ENCODE measurements around the gene CCDC187. TPM values are rescaled to one million over a fixed set of nuclear protein-coding genes. Genes with fewer than 3 reads are reported as not detected.

The CCDC187 gene
- total RNA-seq, 1 donor from 2014 or later: not detected

- peaks cover 4% of the 10 kb centered on the region for H3K27me3 Mint-ChIP-seq
- H3K36me3 Mint-ChIP-seq (ENCODE audit: low read depth): peaks cover 4% of the 10 kb centered on the region
- no peak overlapping the region for H3K27ac Mint-ChIP-seq
- H3K9me3 Mint-ChIP-seq: no peaks in the 10 kb centered on the region
- no peak for DNase-seq
- intact Hi-C loops (cut with micrococcal nuclease): loop anchor here (5.0 to 10.0 kb wide), 2 partner anchors 163 to 284 kb away; partner anchors contain the start of genes ENTR1, PMPCA and UBAC1
- H3K4me1 Mint-ChIP-seq: peaks cover 13% of the 10 kb centered on the region
- H3K4me3 Mint-ChIP-seq: no peak overlapping the region
Observed at GRCh38 chr9:136248951-136249876, 54.7 kb downstream of the CCDC187 start.

- Mint-ChIP-seq H3K4me1 (peaks cover 24% of the 10 kb centered on the region), H3K27me3 (peaks cover 4% of the 10 kb centered on the region), H3K27ac (no peak overlapping the region), H3K9me3 (no peaks in the 10 kb centered on the region), H3K36me3 (ENCODE audit: low read depth) (peaks cover 8% of the 10 kb centered on the region), H3K4me3 (no peak overlapping the region)
- intact Hi-C loops (cut with micrococcal nuclease): loop anchor here (5.0 to 10.0 kb wide), 2 partner anchors 164 to 283 kb away; partner anchors contain the start of genes ENTR1, PMPCA and UBAC1
- no peak for DNase-seq
Observed at GRCh38 chr9:136247947-136248637, 55.8 kb downstream of the CCDC187 start.

DNA sequence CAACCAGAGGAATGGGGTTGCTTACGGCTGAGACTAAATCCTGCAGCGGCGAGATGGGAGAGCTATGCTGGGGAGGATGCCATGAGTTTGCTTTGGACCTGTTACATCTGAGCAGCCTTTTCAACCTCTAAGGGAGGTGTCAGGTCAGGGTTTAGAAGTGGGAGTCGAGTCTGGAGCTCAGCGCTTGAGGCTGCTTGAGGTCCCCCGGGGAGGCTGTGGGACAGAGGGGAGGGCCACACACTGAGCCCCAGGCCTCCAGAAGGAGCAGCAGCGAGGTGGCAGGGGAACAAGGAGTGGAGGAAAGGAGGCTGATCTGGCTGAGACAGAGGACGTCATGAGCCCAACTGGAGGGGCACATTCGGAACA is 56.4 kb downstream of the CCDC187 start:
- intact Hi-C loops (cut with micrococcal nuclease): loop anchor here (5.0 to 10.0 kb wide), 2 partner anchors 165 to 283 kb away; partner anchors contain the start of genes ENTR1, PMPCA and UBAC1
- no peak overlapping the region for H3K27ac Mint-ChIP-seq
- H3K9me3 Mint-ChIP-seq: no peaks in the 10 kb centered on the region
- peaks cover 28% of the 10 kb centered on the region for H3K4me1 Mint-ChIP-seq
- no peak overlapping the region for H3K4me3 Mint-ChIP-seq
- H3K27me3 Mint-ChIP-seq: peaks cover 4% of the 10 kb centered on the region
- no peak for DNase-seq
- H3K36me3 Mint-ChIP-seq (ENCODE audit: low read depth): peaks cover 8% of the 10 kb centered on the region

GRCh38 chr9:136246849-136247550 is 56.9 kb downstream of the CCDC187 start:
- peaks cover 29% of the 10 kb centered on the region for H3K4me1 Mint-ChIP-seq
- H3K27me3 Mint-ChIP-seq: peaks cover 4% of the 10 kb centered on the region
- intact Hi-C loops (cut with micrococcal nuclease): loop anchor here (5.0 to 10.0 kb wide), 2 partner anchors 165 to 282 kb away; partner anchors contain the start of genes ENTR1, PMPCA and UBAC1
- H3K4me3 Mint-ChIP-seq: no peak overlapping the region
- no peaks in the 10 kb centered on the region for H3K9me3 Mint-ChIP-seq
- peaks cover 8% of the 10 kb centered on the region for H3K36me3 Mint-ChIP-seq (ENCODE audit: low read depth)
- H3K27ac Mint-ChIP-seq: no peak overlapping the region
- no peak for DNase-seq

- peak; percentile 95 for DNase-seq
- intact Hi-C loops (cut with micrococcal nuclease): loop anchor here (2.0 to 10.0 kb wide), 3 partner anchors 167 to 281 kb away; partner anchors contain the start of genes ENTR1, PMPCA, SEC16A and UBAC1
- H3K27me3 Mint-ChIP-seq: peaks cover 4% of the 10 kb centered on the region
- H3K4me3 Mint-ChIP-seq: peak within 1 kb of the TSS; percentile 92
- H3K27ac Mint-ChIP-seq: peak within 1 kb of the TSS; percentile 93
- H3K9me3 Mint-ChIP-seq: no peaks in the 10 kb centered on the region
- peaks cover 31% of the 10 kb centered on the region for H3K4me1 Mint-ChIP-seq
- peaks cover 8% of the 10 kb centered on the region for H3K36me3 Mint-ChIP-seq (ENCODE audit: low read depth)
Observed at GRCh38 chr9:136245219-136246150, 58.4 kb downstream of the CCDC187 start, which contains the start of gene QSOX2. Gene QSOX2, minus strand, starts transcription at chr9:136245812. Its CDS starts 9 bp downstream, at chr9:136245803.

DNA sequence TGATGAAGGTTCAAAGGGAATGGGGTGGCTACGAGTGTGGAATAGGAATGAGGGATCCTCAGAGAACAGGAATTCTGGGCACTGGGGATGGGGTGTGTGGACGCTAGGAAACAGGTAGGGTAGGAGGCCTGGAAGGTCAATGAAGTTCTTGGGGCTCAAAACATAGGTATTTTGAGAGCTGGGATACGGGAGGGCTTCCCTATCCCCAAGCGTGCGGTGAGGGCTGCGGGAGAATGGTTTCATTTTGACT is 59.0 kb downstream of the CCDC187 start:
- Mint-ChIP-seq H3K9me3 (no peaks in the 10 kb centered on the region), H3K36me3 (ENCODE audit: low read depth) (peaks cover 8% of the 10 kb centered on the region), H3K27me3 (peaks cover 4% of the 10 kb centered on the region), H3K4me1 (peaks cover 31% of the 10 kb centered on the region), H3K4me3 (peak overlapping the region; percentile 92), H3K27ac (peak overlapping the region; percentile 93)
- DNase-seq: no peak
- intact Hi-C loops (cut with micrococcal nuclease): loop anchor here (1.0 to 10.0 kb wide), 5 partner anchors 13 to 280 kb away; partner anchors contain the start of genes ENTR1, PMPCA, SEC16A and UBAC1

GRCh38 chr9:136244122-136244968 is 59.5 kb downstream of the CCDC187 start:
- Mint-ChIP-seq H3K9me3 (no peaks in the 10 kb centered on the region), H3K4me3 (peak overlapping the region; percentile 92), H3K27ac (peak overlapping the region; percentile 93), H3K36me3 (ENCODE audit: low read depth) (peaks cover 8% of the 10 kb centered on the region), H3K4me1 (peaks cover 31% of the 10 kb centered on the region), H3K27me3 (peaks cover 4% of the 10 kb centered on the region)
- intact Hi-C loops (cut with micrococcal nuclease): loop anchor here (1.0 to 10.0 kb wide), 4 partner anchors 12 to 280 kb away; partner anchors contain the start of genes SEC16A and UBAC1
- DNase-seq: peak; percentile 84

DNA sequence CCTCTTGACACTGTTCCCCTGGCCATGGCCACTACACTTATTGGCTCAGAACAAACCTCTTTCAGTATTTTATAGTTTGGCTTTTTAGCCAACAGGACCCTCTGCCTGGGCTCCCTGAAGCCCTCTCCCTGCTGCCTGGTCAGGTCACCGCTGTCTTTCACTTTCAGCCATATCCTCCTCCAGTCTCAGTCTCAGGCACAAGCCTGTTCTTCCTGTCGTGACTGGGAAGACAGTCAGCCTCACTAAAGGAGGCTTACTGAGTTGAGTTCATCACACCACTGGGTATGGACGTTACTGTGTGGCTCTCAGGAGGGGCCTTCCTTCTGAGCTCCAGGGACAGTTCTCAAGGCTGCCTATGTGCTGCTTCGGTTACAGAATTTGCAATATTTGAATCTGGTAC is 60.3 kb downstream of the CCDC187 start:
- peak; percentile 67 for DNase-seq
- intact Hi-C loops (cut with micrococcal nuclease): loop anchor here (1.0 to 10.0 kb wide), 4 partner anchors 11 to 279 kb away; partner anchors contain the start of genes SEC16A and UBAC1
- H3K27me3 Mint-ChIP-seq: peaks cover 4% of the 10 kb centered on the region

DNA sequence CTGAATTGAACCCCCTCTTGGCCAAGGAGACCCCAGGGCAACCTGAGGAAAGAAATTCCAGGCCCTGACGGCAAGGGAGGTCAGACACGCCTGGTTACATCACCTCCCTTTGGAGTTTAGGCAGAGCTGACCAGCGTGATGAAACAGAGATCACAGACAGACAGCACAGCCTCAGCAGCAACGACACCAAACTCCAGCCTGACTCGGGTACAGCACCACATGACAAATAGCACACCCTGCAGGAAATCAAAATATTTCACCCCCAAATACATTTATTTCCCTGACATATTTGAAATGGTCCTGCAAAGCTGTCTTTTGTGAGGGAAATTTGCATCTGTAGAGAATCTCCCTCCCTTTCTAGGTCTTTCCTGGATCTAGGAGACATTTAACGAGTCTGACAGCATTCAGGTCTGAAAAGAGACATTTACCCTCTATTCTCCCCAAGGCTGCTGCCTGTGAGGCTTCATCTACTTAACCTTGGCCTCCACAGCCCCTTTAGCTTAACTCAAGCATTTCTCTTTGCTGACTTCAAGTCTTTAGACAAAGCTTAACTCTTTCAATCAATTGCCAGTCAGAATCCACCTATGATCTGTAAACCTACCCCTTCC is 60.9 kb downstream of the CCDC187 start:
- intact Hi-C loops (cut with micrococcal nuclease): loop anchor here (10.0 kb wide), 1 partner anchor 278 kb away; the partner anchor contains the start of gene UBAC1
- H3K36me3 Mint-ChIP-seq (ENCODE audit: low read depth): peaks cover 8% of the 10 kb centered on the region
- H3K4me1 Mint-ChIP-seq: peaks cover 33% of the 10 kb centered on the region
- H3K9me3 Mint-ChIP-seq: no peaks in the 10 kb centered on the region
- peak overlapping the region; percentile 92 for H3K4me3 Mint-ChIP-seq
- no peak for DNase-seq
- H3K27me3 Mint-ChIP-seq: peaks cover 4% of the 10 kb centered on the region
- H3K27ac Mint-ChIP-seq: peak overlapping the region; percentile 93

More for the DNA sequence above, 60.3 kb downstream of the CCDC187 start:
- no peaks in the 10 kb centered on the region for H3K9me3 Mint-ChIP-seq
- peak overlapping the region; percentile 92 for H3K4me3 Mint-ChIP-seq
- peaks cover 8% of the 10 kb centered on the region for H3K36me3 Mint-ChIP-seq (ENCODE audit: low read depth)
- peak overlapping the region; percentile 93 for H3K27ac Mint-ChIP-seq
- H3K4me1 Mint-ChIP-seq: peaks cover 33% of the 10 kb centered on the region

DNA sequence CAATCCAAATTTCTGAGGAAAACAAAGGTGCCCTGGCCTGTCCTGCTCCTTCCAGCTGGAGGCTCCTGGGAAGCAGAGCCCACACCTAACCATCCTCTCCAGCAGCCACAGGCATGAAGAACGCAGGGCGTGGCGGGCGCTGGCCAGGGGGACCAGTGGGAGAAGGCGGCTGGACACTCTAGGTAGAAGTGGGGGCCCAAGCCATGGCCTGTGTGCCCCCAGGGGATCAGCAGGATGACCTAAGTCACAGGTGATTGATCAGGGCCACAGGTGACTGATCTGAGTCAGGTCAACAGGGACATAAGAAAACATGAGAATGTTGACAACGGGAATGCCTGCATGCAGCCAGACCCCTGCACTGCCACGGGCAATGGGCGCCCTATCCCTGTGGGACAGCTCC is 61.6 kb downstream of the CCDC187 start:
- H3K9me3 Mint-ChIP-seq: no peaks in the 10 kb centered on the region
- H3K4me3 Mint-ChIP-seq: no peak overlapping the region
- H3K27ac Mint-ChIP-seq: no peak overlapping the region
- no peaks in the 10 kb centered on the region for H3K27me3 Mint-ChIP-seq
- intact Hi-C loops (cut with micrococcal nuclease): loop anchor here (10.0 kb wide), 1 partner anchor 277 kb away; the partner anchor contains the start of gene UBAC1
- H3K36me3 Mint-ChIP-seq (ENCODE audit: low read depth): peaks cover 8% of the 10 kb centered on the region
- H3K4me1 Mint-ChIP-seq: peaks cover 36% of the 10 kb centered on the region
- no peak for DNase-seq

DNA sequence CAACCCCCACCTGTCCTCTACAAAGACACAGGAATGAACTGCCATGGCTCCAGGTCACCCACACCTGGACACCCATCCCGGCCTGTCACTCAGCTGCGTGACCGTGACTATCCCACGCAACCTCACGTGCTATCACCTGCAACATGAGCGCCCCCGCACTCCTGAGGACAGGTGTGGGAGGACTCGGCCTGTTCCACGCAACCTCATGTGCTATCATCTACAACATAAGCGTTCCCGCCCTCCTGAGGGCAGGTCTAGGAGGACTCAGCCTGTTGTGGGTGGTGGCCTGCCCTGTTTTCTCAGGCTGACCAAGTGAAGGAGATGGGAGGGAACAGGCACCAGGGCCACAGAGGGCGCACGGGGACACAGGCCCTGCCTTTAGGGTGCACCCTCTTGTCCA is 62.4 kb downstream of the CCDC187 start:
- Mint-ChIP-seq H3K4me3 (no peak overlapping the region), H3K9me3 (no peaks in the 10 kb centered on the region), H3K27ac (no peak overlapping the region), H3K36me3 (ENCODE audit: low read depth) (peaks cover 8% of the 10 kb centered on the region), H3K27me3 (no peaks in the 10 kb centered on the region), H3K4me1 (peaks cover 36% of the 10 kb centered on the region)
- no peak for DNase-seq
- intact Hi-C loops (cut with micrococcal nuclease): loop anchor here (10.0 kb wide), 1 partner anchor 277 kb away; the partner anchor contains the start of gene UBAC1
